ENCODE results near the gene KRTAP5-1. TPM values are rescaled to one million over a fixed set of nuclear protein-coding genes. Genes with fewer than 3 reads are reported as not detected.
A peak's percentile ranks its signal among the peaks of the same experiment; 100 is the strongest.

The KRTAP5-1 gene
- total RNA-seq, 4 donors from 2014 or later = not detected

DNA sequence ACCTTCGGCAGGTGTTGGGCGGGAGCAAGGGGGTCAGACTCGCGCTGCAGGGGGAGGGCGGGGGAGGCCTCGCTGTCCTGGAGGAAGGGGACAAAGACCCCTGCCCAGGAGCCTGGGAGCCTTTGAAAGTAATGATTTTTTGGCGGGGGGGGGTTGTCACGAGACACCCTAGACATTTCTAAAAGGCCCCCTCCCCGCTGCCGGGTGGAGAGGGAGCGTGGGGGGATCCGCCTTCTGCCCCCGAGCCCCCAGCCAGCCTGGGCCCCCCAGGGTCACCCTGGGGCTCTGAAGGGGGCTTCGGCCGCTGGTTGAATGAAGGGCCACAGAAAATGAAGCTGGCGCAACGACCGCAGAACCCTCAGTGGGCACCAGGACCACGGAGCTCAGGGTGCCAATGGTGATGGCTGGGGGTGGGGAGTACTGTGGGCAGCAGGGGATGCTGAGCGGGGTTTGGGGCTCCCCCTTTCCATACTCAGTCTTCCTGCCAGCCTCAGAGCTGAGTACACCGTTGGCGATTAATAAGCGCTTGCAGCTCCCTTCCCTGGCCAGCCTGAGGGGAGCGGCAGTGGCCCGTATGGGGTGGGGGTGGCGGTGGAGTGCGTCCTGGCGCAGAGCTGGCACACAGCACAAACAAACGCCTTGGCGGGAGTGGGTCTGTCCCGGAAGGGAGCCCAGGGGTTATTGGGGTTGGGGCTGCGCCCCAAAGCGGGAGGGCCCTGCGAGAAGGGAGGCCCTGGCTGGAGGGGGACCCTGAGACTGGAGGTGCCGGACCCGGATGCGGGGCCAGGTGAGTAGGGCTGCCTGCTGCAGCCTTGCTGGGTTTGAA is 11.8 kb downstream of the KRTAP5-1 start:
- TF ChIP-seq, protein P1, sequence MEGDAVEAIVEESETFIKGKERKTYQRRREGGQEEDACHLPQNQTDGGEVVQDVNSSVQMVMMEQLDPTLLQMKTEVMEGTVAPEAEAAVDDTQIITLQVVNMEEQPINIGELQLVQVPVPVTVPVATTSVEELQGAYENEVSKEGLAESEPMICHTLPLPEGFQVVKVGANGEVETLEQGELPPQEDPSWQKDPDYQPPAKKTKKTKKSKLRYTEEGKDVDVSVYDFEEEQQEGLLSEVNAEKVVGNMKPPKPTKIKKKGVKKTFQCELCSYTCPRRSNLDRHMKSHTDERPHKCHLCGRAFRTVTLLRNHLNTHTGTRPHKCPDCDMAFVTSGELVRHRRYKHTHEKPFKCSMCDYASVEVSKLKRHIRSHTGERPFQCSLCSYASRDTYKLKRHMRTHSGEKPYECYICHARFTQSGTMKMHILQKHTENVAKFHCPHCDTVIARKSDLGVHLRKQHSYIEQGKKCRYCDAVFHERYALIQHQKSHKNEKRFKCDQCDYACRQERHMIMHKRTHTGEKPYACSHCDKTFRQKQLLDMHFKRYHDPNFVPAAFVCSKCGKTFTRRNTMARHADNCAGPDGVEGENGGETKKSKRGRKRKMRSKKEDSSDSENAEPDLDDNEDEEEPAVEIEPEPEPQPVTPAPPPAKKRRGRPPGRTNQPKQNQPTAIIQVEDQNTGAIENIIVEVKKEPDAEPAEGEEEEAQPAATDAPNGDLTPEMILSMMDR (IDR thresholded peaks at IDR 0.05) = no peak
- ATAC-seq (ENCODE audit: low FRiP score) (no peak), DNase-seq (ENCODE audit: low spot score) (no peak)

DNA sequence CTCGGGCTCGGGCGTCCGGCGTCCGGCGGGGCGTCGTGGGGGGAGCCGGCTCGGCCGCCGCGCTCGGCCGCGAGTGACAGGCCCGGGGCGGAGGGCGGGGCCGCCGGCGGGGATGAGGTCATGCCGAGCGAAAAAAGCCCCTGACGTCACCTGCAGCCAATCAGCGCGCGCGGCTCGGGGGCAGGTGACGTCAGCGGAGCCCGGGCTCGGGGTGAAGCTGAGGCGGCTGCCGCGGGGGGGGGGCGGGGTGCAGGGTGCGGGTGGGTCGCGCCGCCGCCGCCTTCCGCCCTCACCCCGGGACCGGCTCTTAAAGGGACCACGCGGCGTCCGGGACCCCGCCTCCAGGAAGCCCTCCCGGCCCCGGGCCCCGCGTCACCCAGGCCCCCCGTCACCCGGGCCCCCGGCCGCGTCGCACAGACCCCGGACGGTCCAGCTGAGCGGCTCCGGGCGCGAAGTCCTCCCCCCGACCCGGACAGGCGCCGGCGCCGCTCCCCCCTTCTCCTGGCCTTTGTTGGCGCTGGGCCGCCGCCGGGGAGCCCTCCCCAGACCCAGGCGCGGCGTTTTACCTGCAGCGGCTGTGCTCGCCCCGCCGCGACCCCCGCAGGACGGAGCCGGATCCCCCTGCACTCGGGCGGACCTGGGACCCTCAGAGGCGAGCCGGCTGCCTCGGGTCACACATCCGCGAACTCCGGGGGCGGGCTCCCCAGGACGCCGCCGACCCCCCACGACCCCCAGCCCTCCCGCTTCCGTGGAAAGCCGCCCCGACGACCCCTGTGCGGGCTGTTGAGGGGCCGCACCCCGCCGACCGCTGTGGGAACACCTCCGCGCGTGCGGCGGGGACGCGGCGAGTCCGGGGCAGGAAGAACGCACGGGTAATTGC is 12.6 kb downstream of the KRTAP5-1 start, which contains the start of gene DUSP8:
TSS of gene DUSP8 (minus strand) at position 75 of the 880 bp plus-strand sequence. CDS start 6,445 bp downstream, outside the sequence.
- TF ChIP-seq, protein P1 (IDR thresholded peaks at IDR 0.05) = no peak
- peak; percentile 79 for DNase-seq (ENCODE audit: low spot score)
- peak; percentile 57 for ATAC-seq (ENCODE audit: low FRiP score)

DNA sequence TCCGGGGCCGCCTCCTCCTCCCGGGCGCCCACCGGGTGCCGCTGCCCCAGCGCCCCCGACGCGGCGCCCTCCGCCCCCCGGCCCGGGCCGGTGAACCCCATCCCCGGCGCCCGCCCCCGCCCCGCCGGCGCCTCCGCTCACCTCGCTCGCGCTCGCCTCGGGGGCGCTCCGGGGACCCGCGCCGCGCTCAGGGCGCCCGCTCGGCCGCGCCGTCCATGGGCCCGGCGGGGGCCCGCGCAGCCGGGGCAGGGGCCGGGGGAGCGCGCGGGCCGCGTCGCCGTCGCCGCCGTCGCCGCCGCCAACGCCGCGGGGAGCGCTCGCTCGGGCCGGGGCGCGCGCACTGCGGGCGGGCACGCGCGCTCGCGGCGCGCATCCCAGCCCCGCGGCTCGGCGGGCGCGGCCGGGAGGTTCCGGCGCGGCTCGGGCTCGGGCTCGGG is 13.3 kb downstream of the KRTAP5-1 start:
- TF ChIP-seq, protein P1 (IDR thresholded peaks at IDR 0.05) = no peak
- ATAC-seq (ENCODE audit: low FRiP score) = no peak
- no peak for DNase-seq (ENCODE audit: low spot score)

DNA sequence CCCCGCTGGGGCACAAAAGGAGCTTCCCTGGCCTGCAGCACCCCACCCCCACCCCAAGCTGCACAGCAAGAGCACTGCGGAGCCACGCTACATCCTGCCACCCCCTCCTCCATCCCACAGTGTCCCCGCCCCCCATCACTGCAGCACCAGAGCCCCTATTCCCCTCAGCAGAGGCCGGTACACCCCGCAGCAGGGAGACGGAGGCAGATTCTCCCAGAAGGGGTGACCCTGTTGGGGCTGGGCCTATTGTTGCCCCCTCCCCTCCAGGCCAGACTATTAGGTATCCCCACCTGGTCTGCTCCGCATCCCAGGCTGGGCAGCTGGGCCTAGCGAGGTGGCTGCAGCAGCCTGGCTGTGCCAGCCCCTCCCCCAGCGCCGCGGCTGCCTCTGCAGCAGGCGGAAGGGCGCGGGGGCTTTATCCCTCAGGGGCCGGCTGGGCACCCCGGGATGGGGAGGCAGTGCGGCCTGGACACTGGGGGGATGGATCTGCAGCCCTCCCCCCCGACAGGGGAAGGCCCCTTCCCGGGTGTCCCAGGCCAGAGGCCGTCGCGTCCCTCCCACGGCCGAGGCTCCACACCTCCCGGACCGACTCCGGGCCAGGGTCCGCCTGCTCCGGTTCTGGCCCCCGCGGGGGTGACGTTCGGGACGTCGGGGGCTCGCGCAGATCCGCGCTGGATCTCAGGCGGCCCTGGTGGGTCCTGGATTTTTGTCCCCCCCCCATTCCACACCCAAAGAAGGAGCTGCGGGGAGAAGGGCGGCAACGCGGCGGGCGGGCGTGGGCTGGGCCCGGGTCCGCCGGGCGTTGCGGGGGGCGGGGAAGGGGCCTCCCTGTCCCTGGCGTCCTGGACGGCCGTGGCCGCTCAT is 14.0 kb downstream of the KRTAP5-1 start:
- no peak for DNase-seq (ENCODE audit: low spot score)
- ATAC-seq (ENCODE audit: low FRiP score) = no peak
- TF ChIP-seq, protein P1 (IDR thresholded peaks at IDR 0.05) = no peak

DNA sequence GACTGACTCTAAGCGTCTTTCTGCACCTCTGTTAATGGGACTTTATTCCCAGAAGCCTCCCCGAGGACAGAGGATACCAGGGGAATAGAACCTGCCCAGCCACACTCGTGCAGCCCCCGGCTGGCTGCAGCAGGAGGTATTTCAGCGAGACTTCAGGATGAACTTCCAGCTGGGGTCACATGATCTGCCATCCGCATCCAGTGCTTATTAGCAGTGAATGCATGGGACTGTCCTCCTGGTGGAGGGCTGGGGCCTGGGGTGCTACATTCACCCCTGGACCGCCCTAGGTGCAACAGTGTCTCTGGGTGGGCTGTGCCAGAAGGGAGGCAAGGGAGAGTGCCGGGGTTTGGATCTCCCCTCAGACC is 14.6 kb downstream of the KRTAP5-1 start:
- TF ChIP-seq, protein P1 (IDR thresholded peaks at IDR 0.05) = no peak
- no peak for ATAC-seq (ENCODE audit: low FRiP score)
- no peak for DNase-seq (ENCODE audit: low spot score)

DNA sequence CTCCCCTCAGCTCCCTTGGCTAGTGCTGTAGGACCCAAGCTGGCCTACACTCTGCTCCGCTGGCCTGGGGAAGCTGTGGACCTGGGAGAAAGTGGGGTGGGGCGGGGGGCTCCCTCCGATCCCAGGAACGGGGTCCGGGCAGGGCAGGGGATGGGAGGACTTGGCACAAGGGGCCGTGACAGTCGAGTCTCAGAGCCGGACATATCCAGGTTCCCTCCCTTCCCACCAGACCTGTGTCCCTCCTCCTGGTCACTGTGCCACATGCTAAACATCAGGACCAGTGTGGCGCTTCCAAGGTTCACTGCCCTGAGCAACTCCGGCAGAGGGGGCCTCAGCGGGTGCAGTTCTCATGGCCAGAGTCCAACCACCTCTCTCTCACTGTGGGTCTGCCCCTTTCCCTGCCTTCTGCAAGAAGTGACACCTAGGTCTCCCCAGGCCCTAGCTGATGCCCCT is 15.1 kb downstream of the KRTAP5-1 start:
- no peak for DNase-seq (ENCODE audit: low spot score)
- no peak for ATAC-seq (ENCODE audit: low FRiP score)
- TF ChIP-seq, protein P1 (IDR thresholded peaks at IDR 0.05) = no peak

Data from omental fat pad (tissue), 4 donors.